ENCODE measurements around the gene RNF144A. TPM values are rescaled to one million over a fixed set of nuclear protein-coding genes. Genes with fewer than 3 reads are reported as not detected.

RNF144A gene
- total RNA-seq, 6 experiments from 2014 or later = 1.2 to 3.2 (median 2.0) TPM

DNA sequence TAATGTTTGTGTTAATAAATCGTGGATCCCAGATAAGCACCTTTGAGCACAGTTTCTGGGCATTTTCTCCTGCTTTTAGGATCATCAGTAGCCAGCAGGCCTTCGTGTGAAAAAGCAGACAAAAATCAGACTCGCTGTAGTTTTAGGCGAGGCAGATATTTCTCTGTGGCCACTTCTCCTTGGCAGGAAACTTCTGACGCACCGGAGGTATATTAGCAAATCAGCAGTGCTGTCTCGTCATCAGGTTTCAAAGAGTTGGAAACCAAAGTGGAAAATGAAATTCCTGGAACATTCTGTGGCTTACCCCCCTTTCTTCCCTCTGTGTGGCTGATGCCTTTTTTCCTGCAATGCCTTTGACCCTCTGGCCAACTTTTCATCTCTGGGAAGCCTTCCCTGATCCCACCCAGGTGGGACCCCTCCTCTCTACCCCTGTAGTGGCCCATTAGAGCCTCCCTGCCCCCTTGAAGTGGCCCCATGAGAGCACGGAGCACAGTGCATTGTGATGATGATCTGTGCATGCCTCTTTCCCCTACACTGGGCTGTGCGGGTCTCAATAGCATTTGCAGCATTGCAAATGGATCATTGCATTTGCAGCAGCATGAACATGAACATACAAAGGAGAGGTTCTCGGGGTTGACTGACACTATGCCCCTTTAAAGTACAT, 93.3 kb downstream of the RNF144A start:
- DNase-seq (no peak), ATAC-seq (no peak)
- Histone ChIP-seq H3K9me3 (no peaks in the 10 kb centered on the region), H3K27ac (no peak overlapping the region), H3K36me3 (no peaks in the 10 kb centered on the region), H3K4me3 (no peak overlapping the region), H3K27me3 (no peaks in the 10 kb centered on the region), H3K4me1 (no peaks in the 10 kb centered on the region)
- TF ChIP-seq, protein P1, sequence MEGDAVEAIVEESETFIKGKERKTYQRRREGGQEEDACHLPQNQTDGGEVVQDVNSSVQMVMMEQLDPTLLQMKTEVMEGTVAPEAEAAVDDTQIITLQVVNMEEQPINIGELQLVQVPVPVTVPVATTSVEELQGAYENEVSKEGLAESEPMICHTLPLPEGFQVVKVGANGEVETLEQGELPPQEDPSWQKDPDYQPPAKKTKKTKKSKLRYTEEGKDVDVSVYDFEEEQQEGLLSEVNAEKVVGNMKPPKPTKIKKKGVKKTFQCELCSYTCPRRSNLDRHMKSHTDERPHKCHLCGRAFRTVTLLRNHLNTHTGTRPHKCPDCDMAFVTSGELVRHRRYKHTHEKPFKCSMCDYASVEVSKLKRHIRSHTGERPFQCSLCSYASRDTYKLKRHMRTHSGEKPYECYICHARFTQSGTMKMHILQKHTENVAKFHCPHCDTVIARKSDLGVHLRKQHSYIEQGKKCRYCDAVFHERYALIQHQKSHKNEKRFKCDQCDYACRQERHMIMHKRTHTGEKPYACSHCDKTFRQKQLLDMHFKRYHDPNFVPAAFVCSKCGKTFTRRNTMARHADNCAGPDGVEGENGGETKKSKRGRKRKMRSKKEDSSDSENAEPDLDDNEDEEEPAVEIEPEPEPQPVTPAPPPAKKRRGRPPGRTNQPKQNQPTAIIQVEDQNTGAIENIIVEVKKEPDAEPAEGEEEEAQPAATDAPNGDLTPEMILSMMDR (IDR thresholded peaks at IDR 0.05) = no peak
- no peak for TF ChIP-seq POLR2A (IDR thresholded peaks at IDR 0.05)
- 73% methylated on average over 8 of the region's 10 CpGs for WGBS (ENCODE audit: insufficient coverage, low coverage, low lambda C conversion rate, missing lambda C conversion rate)
- intact Hi-C loops (cut with DNase I) = no loop called here

DNA sequence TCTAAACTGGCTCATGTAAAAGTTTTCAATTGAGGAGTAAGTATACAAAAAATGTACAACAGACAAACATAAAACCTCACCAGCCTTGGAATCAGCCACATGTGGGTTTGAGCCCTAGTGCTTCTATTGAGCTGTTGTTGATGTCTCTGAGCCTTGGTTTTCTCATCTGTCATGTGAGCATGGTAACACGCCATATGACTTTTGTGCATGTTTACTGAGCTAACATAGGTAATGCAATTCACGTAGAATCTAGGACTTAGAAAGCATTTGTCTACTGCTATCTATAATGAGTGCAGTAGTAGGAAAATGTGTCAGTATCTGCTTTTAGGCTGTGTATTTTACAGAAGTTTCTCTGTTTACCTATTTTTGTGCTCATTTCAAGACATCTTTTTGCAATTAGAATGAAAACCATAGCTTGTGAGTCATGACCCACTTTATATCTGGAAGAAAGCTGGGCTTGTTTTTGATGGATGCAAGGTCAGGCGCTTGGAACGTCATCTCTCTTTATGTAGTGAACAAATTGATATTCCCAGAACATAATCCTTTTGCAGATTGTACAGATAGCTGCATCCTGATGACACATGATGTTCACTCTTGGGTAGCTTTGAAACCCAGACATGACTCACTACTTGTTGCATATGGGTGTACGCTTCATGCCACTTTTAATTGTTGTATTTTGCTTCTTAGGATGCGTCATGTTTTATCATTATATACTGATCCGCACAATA, 94.3 kb downstream of the RNF144A start:
- H3K36me3 ChIP-seq = no peaks in the 10 kb centered on the region
- no peak for DNase-seq
- no peak overlapping the region for H3K4me3 ChIP-seq
- no peak for ATAC-seq
- WGBS (ENCODE audit: insufficient coverage, low coverage, low lambda C conversion rate, missing lambda C conversion rate) = 83% methylated on average over 7 of the region's 7 CpGs
- intact Hi-C loops (cut with DNase I) = no loop called here
- H3K9me3 ChIP-seq = no peaks in the 10 kb centered on the region
- TF ChIP-seq, protein P1 (IDR thresholded peaks at IDR 0.05) = no peak
- TF ChIP-seq POLR2A (IDR thresholded peaks at IDR 0.05) = no peak
- no peaks in the 10 kb centered on the region for H3K27me3 ChIP-seq
- H3K4me1 ChIP-seq = no peaks in the 10 kb centered on the region
- no peak overlapping the region for H3K27ac ChIP-seq

DNA sequence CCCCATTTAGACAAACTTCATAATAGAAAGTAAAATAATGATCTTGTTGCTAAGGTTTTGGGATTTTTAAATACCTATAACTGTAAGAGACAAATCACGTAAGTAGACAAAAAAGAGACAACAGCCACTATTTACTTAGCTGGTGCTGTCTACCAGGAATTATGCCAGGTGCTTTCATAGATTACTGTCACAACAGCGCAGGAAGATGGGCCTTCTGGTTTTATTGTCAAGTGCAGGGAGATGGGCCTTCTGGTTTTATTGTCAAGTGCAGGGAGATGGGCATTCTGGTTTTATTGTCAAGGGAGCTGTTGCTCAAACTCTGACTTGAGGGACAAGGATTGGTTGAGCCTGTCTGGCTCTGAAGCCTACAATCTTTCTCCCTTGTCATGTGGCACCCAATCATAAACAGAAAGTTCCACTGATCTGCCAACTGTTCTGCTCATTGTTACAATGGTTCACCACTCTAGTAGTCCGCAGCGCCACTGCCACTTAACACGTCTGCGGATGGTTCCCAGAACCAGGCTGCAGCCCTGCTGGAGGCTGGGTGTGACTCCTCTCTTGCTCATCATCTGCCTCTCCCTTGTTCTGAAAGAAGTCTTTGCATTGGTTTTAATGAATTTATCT, 95.0 kb downstream of the RNF144A start:
- WGBS (ENCODE audit: insufficient coverage, low coverage, low lambda C conversion rate, missing lambda C conversion rate) = 84% methylated on average over 4 of the region's 6 CpGs
- ATAC-seq (no peak), DNase-seq (no peak)
- Histone ChIP-seq H3K9me3 (no peaks in the 10 kb centered on the region), H3K4me3 (no peak overlapping the region), H3K27me3 (no peaks in the 10 kb centered on the region), H3K36me3 (no peaks in the 10 kb centered on the region), H3K27ac (no peak overlapping the region), H3K4me1 (no peaks in the 10 kb centered on the region)
- TF ChIP-seq POLR2A (IDR thresholded peaks at IDR 0.05) = no peak
- TF ChIP-seq, protein P1 (IDR thresholded peaks at IDR 0.05) = no peak
- intact Hi-C loops (cut with DNase I) = no loop called here

DNA sequence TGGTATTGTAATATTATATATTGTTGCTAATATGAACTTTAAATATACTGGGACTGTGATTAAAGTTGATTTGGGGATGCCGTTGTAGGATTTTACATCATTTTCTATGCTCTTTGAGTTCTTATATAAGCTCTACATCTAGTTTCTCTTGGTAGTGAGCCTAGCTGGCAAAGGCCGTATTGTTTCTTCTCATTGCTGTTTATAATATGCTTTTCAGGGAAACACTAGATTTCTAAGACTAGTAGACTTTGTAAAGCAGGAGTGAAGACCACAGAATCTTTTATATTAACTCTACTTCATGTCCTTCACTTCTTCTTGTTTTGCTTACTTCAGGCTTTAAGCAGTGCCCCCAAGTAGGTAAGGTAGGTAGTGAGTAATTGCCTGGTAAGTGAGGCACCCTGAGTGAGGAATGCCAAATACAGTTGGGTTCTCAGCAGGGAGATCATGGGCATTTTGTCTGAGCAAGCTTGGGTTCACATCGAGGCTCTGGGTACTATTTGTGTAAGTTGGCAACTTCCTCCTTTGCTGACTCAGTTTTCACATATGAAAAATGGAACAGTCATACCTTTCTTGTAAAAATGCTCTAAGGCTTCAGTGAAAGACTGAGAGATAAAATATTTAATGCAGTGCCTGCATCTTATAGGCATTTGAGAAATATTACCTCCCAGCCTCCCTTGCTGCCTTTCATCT, 96.4 kb downstream of the RNF144A start:
- Histone ChIP-seq H3K27me3 (no peaks in the 10 kb centered on the region), H3K27ac (no peak overlapping the region), H3K4me3 (no peak overlapping the region), H3K36me3 (no peaks in the 10 kb centered on the region), H3K4me1 (no peaks in the 10 kb centered on the region), H3K9me3 (no peaks in the 10 kb centered on the region)
- intact Hi-C loops (cut with DNase I) = no loop called here
- 62% methylated on average over 3 of the region's 3 CpGs for WGBS (ENCODE audit: insufficient coverage, low coverage, low lambda C conversion rate, missing lambda C conversion rate)
- ATAC-seq = no peak
- TF ChIP-seq, protein P1 (IDR thresholded peaks at IDR 0.05) = no peak
- TF ChIP-seq POLR2A (IDR thresholded peaks at IDR 0.05) = no peak
- no peak for DNase-seq

Data from right lobe of liver (tissue), 6 donors.